ENCODE data around the gene ACTN1. TPM values are rescaled to one million over a fixed set of nuclear protein-coding genes. Genes with fewer than 3 reads are reported as not detected.

ACTN1 gene
- total and polyA plus RNA-seq, 2 of the 8 experiments (the other 6 are each of a cell fraction or from before 2014, with no cell fraction given), result 236 to 262 TPM

- Histone ChIP-seq H4K91ac (replicated peaks; ENCODE audit: insufficient read length, low read length) (no peak overlapping the region), H2BK15ac (ENCODE audit: low read length) (no peak overlapping the region), H3K23ac (ENCODE audit: insufficient read length) (no peak overlapping the region), H3K36me3 (ENCODE audit: control insufficient read depth in 2 of 4, insufficient read depth in 4 of 4, low read length in 3 of 4) (no peaks in the 10 kb centered on the region), H3K79me1 (ENCODE audit: low read depth, low read length) (no peaks in the 10 kb centered on the region), H3K4ac (replicated peaks; ENCODE audit: insufficient read length, low read depth, low read length) (no peak overlapping the region), H2BK5ac (ENCODE audit: low read depth, low read length) (no peak overlapping the region; the same call in 1 of the 2 replicates), H4K8ac (ENCODE audit: extremely low read depth, insufficient read depth, low read length) (no peak overlapping the region), H3K4me3 (ENCODE audit: extremely low read depth in 1 of 4, insufficient read depth in 2 of 4, low read depth in 3 of 4, low read length in 4 of 4) (no peak overlapping the region), H2AFZ (ENCODE audit: low read length) (0 out of 2 replicates have a peak overlapping the region, but pooled peaks have one; percentile 14), H3K9me3 (ENCODE audit: insufficient read depth in 2 of 2, low read depth in 1 of 2, low read length in 1 of 2) (no peaks in the 10 kb centered on the region), H3K9ac (replicated peaks in 1 of 4; ENCODE audit: extremely low read depth in 1 of 4, low read depth in 3 of 4, low read length in 3 of 4) (no peak overlapping the region), H3K27me3 (replicated peaks in 1 of 4; ENCODE audit: control insufficient read depth in 3 of 4, extremely low read depth in 1 of 4, insufficient read depth in 3 of 4, low read length in 3 of 4) (no peaks in the 10 kb centered on the region), H4K20me1 (replicated peaks in 1 of 2; ENCODE audit: control insufficient read depth in 1 of 2, insufficient read depth in 2 of 2, low read length in 2 of 2) (no peaks in the 10 kb centered on the region), H2AK5ac (ENCODE audit: low read depth, low read length) (no peak overlapping the region), H2BK120ac (replicated peaks; ENCODE audit: low read depth, low read length) (no peak overlapping the region), H3K56ac (replicated peaks; ENCODE audit: insufficient read length, low read depth, low read length) (no peak overlapping the region), H4K5ac (ENCODE audit: insufficient read length, low read depth, low read length) (no peak overlapping the region), H3K79me2 (ENCODE audit: control insufficient read depth in 1 of 2, insufficient read depth in 2 of 2, low read length in 2 of 2) (no peaks in the 10 kb centered on the region), H3K23me2 (ENCODE audit: low read depth, low read length) (no peaks in the 10 kb centered on the region), H2BK12ac (ENCODE audit: low read depth, low read length) (no peak overlapping the region), H3K18ac (ENCODE audit: extremely low read depth, low read length) (no peak overlapping the region; the same call in 1 of the 2 replicates), H3K4me1 (replicated peaks in 1 of 4; ENCODE audit: control insufficient read depth in 3 of 4, insufficient read depth in 4 of 4, low read length in 3 of 4) (no peaks in the 10 kb centered on the region), H3K27ac (ENCODE audit: low read depth, low read length) (no peak overlapping the region), H3K4me2 (ENCODE audit: insufficient read depth in 1 of 2, low read depth in 2 of 2, low read length in 2 of 2) (no peak overlapping the region), H2BK20ac (ENCODE audit: low read length) (no peak overlapping the region), H3K14ac (ENCODE audit: insufficient read length) (no peak overlapping the region)
- CTCF ChIA-PET (ENCODE audit: partially characterized antibody), result interaction anchor here (0.8 to 2.7 kb wide), 6 partner anchors 28 to 116 kb away, joined by 3 to 15 read pairs (median 4); no protein-coding TSS in a partner anchor
- 67% methylated on average over 1 of the region's 1 CpG; no CpG with 5 or more reads in 1 of the 2 experiments for WGBS, 2 experiments (ENCODE audit: extremely low coverage in 1 of 2, insufficient coverage in 1 of 2, insufficient read length in 1 of 2, insufficient replicate concordance in 2 of 2, low coverage in 1 of 2, low lambda C conversion rate in 2 of 2, missing lambda C conversion rate in 1 of 2)
- TF ChIP-seq HDAC2 (IDR thresholded peaks at IDR 0.05; ENCODE audit: borderline replicate concordance in 1 of 2, low read depth in 2 of 2, low read length in 2 of 2) (no peak), BACH1 (IDR thresholded peaks at IDR 0.05; ENCODE audit: low read length) (no peak), KDM5A (IDR thresholded peaks at IDR 0.05; ENCODE audit: low read length) (no peak), YY1 (IDR thresholded peaks at IDR 0.05; ENCODE audit: low read depth, low read length) (no peak), CEBPB (IDR thresholded peaks at IDR 0.05; ENCODE audit: low read depth, low read length) (no peak), SIRT6 (IDR thresholded peaks at IDR 0.05; ENCODE audit: low read length) (no peak), E2F6 (IDR thresholded peaks at IDR 0.05) (no peak), CTBP2 (IDR thresholded peaks at IDR 0.05; ENCODE audit: borderline replicate concordance, insufficient read depth, insufficient read length, low read length) (no peak), MAX (IDR thresholded peaks at IDR 0.05) (no peak), POLR2A (IDR thresholded peaks at IDR 0.05; ENCODE audit: control extremely low read depth in 1 of 2, low read depth in 2 of 2, low read length in 2 of 2) (no peak)
- FAIRE-seq, result no peak
- DNase-seq (ENCODE audit: low read depth in 1 of 2, low spot score in 2 of 2), result no peak
- POLR2A ChIA-PET (ENCODE audit: partially characterized antibody), result interaction anchor here (0.6 to 1.3 kb wide), 3 partner anchors 22 to 61 kb away, joined by 3 read pairs; no protein-coding TSS in a partner anchor
These were observed 48.3 kb upstream of the ACTN1 start for GRCh38 chr14:69027242-69027913.

All from H1 (cell line).